GM19455 (cell line): ENCODE data around the gene MSLN.

Source experiments
- ATAC-seq: cut with Tn5 transposase; IDR thresholded peaks from one replicate; pipeline ENCODE4 v1.9.1; 2021; ENCODE audit not compliant: unreplicated experiment

The MSLN gene

GRCh38 chr16:801584-802363, 41.2 kb downstream of the MSLN start:
- ATAC-seq, result no peak

- ATAC-seq, result no peak
Observed at GRCh38 chr16:802461-802860, 41.9 kb downstream of the MSLN start.

GRCh38 chr16:802914-803753, 42.6 kb downstream of the MSLN start:
- no peak for ATAC-seq

GRCh38 chr16:803754-804080, 43.2 kb downstream of the MSLN start:
- no peak for ATAC-seq

DNA sequence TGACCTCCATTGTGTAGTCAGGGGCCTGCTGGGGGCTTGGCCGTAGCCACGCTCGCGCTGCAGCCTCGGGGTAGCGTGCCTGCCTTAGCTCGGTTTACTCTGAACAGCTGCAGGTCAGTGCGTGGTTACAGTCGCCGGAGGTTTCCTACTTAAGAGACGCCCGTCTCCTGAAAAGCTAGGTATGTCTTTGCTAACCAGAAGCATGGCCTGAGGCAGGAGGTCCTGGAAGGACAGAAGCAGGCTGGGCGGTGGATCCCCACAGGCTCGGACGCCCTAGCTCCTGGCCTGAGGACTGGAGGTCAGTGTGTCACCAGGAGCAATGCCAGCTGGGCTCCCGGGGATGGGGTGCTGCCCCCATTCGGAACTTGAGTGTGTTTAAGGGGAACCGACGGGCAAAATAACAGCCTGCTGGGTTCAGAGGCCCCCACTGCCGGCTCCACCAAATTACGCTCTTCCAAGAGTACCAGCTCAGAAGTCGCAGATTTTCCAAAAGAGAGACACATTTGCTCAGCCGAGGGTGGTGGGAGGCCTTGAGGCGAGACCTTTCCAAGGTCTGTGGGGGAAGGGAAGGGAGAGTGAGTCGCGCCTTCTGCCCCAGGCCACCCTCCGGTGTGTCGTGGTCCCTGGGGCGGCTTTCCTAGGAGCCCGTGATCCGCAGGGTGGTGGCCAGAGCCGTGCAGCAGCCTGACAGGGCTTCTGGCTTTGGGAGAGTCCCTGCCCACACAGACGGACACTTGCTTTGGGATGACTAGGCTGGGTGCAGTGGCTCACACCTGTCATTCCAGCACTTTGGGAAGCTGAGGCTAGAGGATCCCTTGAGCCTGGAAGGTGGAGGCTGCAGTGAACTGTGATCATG, 43.9 kb downstream of the MSLN start:
- no peak for ATAC-seq

GRCh38 chr16:805474-805873, 44.9 kb downstream of the MSLN start:
- ATAC-seq, result no peak

GRCh38 chr16:807347-808084, 47.0 kb downstream of the MSLN start:
- ATAC-seq, result no peak

GRCh38 chr16:808085-808386, 47.5 kb downstream of the MSLN start:
- no peak for ATAC-seq

DNA sequence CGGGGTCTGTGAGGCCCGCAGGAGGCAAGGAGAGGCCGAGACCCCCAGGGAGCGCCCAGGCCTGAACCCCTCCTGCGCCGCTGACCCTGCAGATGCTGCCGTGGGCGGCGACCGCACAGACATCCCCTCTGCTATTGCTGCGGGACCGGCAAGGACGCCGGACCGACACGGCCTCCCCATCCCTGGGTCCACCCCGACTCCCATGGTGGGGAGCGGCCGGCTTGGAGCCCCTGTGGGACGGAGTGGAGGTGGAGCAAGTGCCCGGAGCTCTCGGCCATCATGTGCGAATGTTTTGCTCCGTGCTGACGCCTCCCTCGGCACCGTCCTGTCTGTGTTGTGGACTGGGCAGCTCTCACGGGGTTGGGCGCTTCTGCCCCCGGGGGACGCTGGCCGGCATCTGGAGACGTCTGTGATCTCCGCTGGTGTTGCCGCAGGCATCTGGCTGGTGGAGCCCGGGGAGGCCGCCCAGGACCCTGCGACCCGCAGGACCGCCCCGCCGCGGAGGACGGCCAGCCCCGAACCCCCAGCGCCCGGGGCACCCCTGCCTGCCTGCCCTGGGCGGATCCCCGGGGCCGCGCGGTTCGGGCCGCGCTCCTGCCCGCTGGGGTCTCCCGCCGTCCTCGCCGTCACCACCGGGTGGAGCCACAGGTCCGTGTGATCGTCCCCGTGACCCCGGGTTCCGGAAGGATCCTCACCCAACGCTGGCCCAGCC, 52.8 kb downstream of the MSLN start:
- ATAC-seq, result no peak

DNA sequence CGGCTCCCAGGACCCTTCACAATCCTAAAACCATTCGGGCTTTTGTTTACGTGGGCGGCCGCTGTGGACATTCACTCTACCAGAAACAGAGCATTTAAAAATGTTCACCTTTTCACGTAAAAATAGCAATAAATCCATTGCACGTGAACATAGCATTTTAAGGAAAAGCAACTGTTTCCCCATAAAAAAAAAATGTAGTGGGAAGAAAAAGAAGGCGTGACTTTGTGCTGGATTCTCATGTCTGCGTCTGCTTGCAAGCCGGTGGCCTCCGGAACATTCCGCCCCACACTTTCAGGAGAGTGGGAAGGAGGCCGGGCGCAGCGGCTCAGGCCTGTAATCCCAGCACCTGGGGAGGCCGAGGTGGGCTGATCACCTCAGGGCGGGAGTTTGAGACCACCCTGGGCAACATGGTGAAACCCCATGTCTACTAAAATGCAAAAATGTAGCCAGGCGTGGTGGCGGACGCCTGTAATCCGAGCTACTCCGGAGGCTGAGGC, 53.4 kb downstream of the MSLN start:
- no peak for ATAC-seq

DNA sequence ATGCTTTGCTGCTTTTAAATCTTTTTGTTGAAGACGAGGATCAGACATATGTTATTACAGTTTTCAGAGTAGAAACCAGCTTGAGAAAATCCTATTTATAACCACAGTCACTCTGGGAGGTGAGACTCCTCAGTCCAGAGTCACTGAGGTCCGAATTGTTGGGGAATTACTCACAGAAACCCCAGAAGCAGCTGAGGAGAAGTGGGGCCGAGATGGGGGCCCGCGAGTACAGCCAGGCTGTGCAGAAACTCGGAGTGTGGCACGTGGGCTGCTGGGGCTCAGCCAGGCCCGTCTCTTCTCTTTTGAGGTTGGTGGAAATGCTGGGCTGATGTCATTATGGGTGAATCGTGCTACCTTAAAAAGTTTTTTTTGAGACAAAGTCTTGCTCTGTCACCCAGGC, 54.4 kb downstream of the MSLN start:
- no peak for ATAC-seq

GRCh38 chr16:815861-816260, 55.3 kb downstream of the MSLN start:
- ATAC-seq, result no peak

DNA sequence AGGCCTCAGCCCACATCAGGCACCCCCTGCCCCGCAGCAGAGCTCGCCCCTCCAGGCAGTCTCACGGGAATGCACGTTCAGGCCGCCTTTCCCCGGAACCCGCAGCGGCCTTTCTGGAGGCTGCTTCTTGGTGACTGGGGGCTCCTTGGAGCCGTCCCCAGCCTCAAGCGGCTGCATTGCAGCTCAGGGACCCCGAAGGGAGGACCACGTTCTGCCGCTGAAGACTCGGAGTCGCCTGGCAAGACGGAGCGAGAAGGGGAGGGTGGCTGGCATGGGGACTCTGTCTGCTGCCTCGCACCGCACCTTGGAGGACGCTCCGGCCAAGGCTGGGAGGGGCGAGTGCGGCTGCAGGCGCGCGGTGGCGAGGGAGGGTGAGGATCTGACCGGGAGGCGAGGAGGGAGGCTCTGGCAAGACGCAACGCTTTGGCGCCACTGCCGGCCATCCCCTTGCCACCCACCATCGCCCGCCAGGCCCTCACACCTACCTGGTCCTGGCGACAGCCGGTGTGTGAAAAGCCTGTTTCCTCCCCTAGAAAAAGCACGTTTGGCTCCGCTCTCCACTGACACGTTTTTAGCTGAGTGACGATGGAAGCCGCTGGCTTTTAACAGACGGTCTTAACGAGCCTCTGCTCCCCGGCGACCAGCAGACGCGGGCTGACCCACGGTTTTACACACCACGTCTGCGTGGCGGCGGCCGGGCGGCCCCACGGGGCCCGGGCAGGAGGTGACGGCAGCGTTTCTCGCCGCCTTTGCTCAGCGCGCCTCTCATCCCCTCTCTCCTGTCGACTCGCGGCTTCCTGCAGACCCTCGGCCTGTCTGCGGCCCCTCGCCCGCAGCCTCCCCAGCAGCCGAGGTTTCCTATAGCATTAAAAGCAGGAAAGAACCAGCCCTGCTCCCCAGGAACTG, 56.7 kb downstream of the MSLN start:
- no peak for ATAC-seq

DNA sequence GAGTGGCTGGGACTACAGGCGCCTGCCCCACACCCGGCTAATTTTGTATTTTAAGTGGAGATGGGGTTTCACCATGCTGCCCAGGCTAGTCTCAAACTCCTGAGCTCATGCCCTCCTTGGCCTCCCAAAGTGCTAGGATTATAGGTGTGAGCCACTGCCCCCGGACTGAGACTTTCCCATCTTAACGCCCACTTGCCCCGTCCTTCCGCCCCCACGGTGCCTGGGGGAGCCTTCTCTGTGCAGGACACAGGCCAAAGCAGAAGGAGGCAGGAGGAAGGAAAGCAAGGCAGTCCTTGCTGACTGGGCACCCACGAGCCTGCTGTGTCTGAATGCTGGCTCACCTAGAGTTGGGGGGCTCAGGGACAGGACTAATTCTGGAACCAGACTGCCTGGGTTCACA, 57.6 kb downstream of the MSLN start:
- no peak for ATAC-seq
